Mucosa of stomach (tissue), 1 donor: ENCODE results near the gene LMO1.

Experiments used
- H3K27me3 ChIP-seq: one replicate; pipeline ENCODE4 v1.7.0; 2013; ENCODE audit warnings: mild to moderate bottlenecking, low read length; ENCODE audit not compliant: control insufficient read depth, insufficient read depth
- H3K36me3 ChIP-seq: one replicate; pipeline ENCODE4 v1.7.0; 2013; ENCODE audit warnings: low read length; ENCODE audit not compliant: control insufficient read depth, insufficient read depth
- H3K4me1 ChIP-seq: one replicate; pipeline ENCODE4 v1.7.0; 2013; ENCODE audit warnings: mild to moderate bottlenecking, low read length; ENCODE audit not compliant: control insufficient read depth, insufficient read depth
- H3K4me3 ChIP-seq: one replicate; pipeline ENCODE4 v1.7.0; 2013; ENCODE audit warnings: low read length
- H3K9ac ChIP-seq: one replicate; pipeline ENCODE4 v1.7.0; 2013; ENCODE audit warnings: mild to moderate bottlenecking, low read length, moderate library complexity
- H3K9me3 ChIP-seq: one replicate; pipeline ENCODE4 v1.7.0; 2013; ENCODE audit warnings: mild to moderate bottlenecking, low read length, moderate library complexity; ENCODE audit not compliant: control insufficient read depth
- donor health status: Pancreatic carcinoma.

The LMO1 gene

GRCh38 chr11:8263769-8264410 is at the start of gene LMO1:
Gene LMO1 (minus strand): TSS chr11:8263878. CDS start chr11:8263362, 516 bp downstream.
- no peak within 1 kb of the TSS for H3K4me3 ChIP-seq
- H3K36me3 ChIP-seq, result no peaks in the 10 kb centered on the region
- H3K27me3 ChIP-seq, result peaks cover 90% of the 10 kb centered on the region
- H3K9me3 ChIP-seq, result no peaks in the 10 kb centered on the region
- H3K9ac ChIP-seq, result no peak within 1 kb of the TSS
- H3K4me1 ChIP-seq, result peaks cover 21% of the 10 kb centered on the region

DNA sequence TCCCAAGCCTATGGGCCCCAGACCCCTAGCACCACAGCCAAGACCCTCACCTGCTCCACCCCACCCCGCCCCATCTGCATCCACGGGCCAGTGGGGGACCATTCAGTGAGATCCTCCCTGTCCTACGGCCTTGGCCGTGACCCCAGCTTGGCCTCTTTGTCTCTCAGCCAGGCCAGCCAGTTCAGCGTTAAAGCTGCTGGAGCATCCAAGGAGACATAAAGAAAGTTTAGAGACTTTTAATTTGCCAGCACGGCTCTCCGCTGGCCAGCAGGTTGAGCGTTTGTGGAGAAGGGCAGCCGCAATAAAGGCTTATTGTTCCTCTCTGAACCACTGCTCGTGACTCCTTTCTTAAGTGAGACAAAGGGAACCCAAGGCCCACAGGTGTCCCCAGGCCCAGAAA is 49.3 kb upstream of the LMO1 start:
- Histone ChIP-seq H3K36me3 (no peaks in the 10 kb centered on the region), H3K27me3 (peaks cover 15% of the 10 kb centered on the region), H3K4me1 (no peaks in the 10 kb centered on the region), H3K4me3 (no peak overlapping the region), H3K9me3 (no peaks in the 10 kb centered on the region), H3K9ac (no peak overlapping the region)

DNA sequence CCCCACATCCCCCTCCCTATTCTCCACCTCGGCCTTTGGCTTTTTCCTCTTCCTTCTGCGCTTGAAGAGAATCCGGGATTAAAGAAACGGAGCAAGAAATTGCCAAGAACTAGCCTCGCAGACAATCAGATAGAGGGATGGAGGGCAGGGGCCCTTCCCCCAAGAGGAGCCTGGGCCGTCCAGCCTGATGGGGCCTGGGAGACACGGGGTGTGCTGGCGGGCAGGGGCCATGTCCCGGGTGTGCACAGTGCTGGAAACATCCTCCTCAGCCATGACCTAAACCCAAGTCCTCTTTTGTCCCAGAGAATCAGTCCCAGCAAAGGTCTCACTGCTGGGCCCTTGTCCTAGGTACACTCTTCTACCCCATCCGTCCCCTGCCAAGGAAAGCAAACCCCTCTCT is 47.7 kb upstream of the LMO1 start:
- Histone ChIP-seq H3K9me3 (no peaks in the 10 kb centered on the region), H3K36me3 (no peaks in the 10 kb centered on the region), H3K27me3 (peaks cover 15% of the 10 kb centered on the region), H3K4me1 (no peaks in the 10 kb centered on the region), H3K9ac (no peak overlapping the region), H3K4me3 (no peak overlapping the region)

DNA sequence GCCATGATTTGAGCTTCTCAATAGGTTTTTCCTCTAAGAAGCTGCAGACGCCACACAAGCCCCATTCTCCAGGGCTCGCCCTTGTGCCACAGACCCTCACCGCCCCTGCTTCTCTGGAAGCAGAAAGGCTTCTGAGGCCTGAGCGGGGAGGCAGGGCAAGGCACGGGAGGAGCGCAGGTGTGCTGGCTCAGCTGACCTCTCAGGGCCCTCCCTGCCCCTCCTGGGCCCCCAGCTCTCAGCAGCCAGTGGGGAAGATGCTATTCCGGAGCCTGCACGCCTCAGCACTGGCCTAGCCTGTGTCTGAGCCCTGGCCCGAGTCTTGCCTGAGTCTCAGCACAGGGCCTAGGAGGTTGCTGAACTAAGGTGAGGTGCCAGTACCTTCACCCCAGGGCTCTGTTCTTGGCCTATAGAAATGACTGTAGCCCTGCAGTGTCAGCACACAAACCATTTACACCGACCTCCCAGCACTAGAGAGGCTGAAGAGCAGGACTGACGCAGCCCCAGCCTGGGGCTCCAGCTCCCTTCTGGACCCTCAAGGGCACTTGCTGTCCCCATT is 47.1 kb upstream of the LMO1 start:
- Histone ChIP-seq H3K4me3 (no peak overlapping the region), H3K9me3 (no peaks in the 10 kb centered on the region), H3K4me1 (no peaks in the 10 kb centered on the region), H3K36me3 (no peaks in the 10 kb centered on the region), H3K9ac (no peak overlapping the region), H3K27me3 (peaks cover 15% of the 10 kb centered on the region)

DNA sequence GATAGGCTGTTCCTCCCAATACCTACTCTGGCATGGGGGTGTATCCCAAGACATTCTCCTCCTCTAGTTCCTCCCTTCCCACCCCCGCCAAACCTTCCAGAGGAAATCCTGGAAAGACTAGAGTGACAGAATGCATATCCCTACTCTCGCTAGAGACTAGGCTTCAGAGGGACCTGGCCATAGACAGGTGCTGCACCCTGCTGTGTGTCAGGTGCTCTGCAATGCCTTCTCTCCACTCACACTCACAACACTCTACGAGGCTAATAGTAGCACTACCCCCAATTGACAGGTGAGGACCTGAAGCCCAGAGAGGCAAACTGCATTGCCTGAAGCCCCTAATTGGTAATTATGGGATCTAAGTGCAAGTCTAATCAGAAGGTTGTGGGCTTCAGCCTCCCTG is 46.2 kb upstream of the LMO1 start:
- Histone ChIP-seq H3K4me1 (no peaks in the 10 kb centered on the region), H3K36me3 (no peaks in the 10 kb centered on the region), H3K9ac (no peak overlapping the region), H3K9me3 (no peaks in the 10 kb centered on the region), H3K4me3 (no peak overlapping the region), H3K27me3 (peaks cover 12% of the 10 kb centered on the region)

DNA sequence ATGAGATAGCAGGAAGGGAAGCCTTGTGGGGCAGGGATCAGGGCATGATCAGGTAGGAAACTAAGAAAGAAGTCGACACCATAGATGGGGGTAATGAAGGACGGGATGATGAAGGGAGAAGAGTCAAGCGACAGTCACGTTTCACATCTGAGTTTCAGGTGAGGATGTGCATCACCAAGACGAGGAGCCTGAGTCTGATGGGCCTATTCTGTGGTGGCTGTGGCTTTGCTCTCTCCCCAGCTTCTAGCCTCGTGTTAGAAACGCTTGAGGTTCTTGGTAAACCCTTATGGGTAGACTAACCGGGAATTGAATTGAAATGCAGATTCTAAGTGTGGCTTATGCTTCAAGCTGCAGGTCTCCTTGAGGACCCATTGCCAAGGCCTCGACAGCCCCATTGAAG is 45.6 kb upstream of the LMO1 start:
- Histone ChIP-seq H3K9ac (no peak overlapping the region), H3K4me3 (no peak overlapping the region), H3K27me3 (peaks cover 9% of the 10 kb centered on the region), H3K9me3 (no peaks in the 10 kb centered on the region), H3K4me1 (no peaks in the 10 kb centered on the region), H3K36me3 (no peaks in the 10 kb centered on the region)

DNA sequence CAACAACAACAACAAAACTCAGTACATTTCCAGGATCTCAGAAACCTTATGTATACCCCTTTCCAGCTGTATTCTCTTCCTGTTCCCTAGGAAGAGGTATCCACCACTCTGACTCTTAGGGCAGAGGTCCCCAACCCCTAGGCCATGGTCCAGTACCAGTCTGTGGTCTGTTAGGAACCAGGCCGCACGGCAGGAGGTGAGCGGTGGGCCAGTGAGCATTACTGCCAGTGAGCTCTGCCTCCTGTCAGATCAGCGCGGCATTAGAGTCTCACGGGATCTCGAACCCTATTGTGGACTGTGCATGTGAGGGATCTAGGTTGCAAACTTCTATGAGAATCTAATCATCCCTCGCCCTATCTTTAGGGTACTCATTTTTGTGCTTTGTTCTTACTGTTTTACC is 43.9 kb upstream of the LMO1 start:
- Histone ChIP-seq H3K9ac (no peak overlapping the region), H3K9me3 (no peaks in the 10 kb centered on the region), H3K4me1 (no peaks in the 10 kb centered on the region), H3K27me3 (peaks cover 5% of the 10 kb centered on the region), H3K4me3 (no peak overlapping the region), H3K36me3 (no peaks in the 10 kb centered on the region)

DNA sequence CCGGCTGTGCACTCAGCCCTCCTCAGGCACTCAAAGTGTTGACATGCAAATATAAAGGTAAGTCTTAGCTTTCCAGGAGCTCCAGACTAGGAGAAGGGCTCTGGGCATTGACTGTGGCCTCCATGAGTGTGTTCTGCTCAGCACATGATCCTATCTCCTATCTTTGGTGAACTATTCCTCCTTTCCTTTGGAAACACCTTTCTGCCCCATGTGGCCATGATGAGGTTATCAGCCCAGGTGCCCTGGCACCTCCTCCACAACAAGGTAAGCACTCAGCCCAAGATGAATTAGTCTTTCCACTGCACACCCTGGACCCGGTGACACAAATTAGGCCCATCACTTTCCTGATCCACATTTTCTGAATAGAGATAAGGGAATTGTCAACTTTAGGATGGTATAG is 37.9 kb upstream of the LMO1 start:
- Histone ChIP-seq H3K4me1 (no peaks in the 10 kb centered on the region), H3K9ac (no peak overlapping the region), H3K36me3 (no peaks in the 10 kb centered on the region), H3K9me3 (no peaks in the 10 kb centered on the region), H3K4me3 (no peak overlapping the region), H3K27me3 (no peaks in the 10 kb centered on the region)

DNA sequence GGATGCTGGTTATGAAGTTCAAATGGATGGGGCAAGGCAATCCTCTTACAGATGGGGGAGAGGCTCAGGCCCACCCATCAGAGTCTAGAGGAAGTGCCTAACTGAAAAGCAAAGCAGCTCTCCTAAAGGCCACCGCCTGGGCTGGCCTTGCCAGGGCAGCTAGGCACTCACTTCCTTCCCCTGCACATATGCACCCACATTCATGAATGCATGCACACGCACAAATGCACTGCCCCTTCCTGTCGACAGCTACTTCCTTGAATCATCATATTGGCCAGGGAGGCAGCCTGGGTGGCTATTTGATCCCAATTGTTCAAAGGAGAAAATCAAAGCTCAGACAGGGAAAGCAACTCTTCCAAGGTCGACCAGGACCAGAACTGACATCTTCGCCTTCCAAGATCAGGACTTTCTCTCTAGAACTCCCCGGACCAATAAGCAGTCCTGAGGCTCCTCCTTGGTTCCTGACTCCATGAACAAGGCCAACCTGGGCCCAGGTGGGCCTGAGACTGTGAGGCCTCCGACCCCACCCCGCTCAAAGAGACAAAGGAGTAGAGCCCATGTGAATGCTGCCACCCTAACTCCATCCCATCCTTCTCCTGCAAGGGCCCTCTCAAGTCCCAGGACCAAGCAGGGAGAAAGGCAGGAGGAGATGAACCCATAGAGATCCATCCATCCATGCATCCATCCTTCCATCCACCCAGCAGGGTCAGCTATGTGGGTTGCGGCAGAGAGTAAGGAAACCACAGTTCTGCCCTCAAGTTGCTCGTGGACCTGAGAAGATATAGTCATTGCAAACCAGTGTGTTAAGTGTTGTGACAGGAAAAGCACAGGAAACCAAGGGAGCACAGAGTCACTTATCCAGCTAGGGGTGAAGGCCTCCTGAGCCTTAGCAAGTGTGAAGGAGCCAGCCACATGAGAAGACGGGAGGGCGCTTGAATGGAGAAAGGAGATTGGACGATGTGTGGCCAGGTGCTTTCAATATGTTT is 35.4 kb upstream of the LMO1 start:
- Histone ChIP-seq H3K4me1 (no peaks in the 10 kb centered on the region), H3K9me3 (no peaks in the 10 kb centered on the region), H3K9ac (no peak overlapping the region), H3K4me3 (no peak overlapping the region), H3K36me3 (no peaks in the 10 kb centered on the region), H3K27me3 (no peaks in the 10 kb centered on the region)

GRCh38 chr11:8297781-8298440 is 34.2 kb upstream of the LMO1 start:
- H3K9ac ChIP-seq, result no peak overlapping the region
- no peak overlapping the region for H3K4me3 ChIP-seq
- no peaks in the 10 kb centered on the region for H3K27me3 ChIP-seq
- no peaks in the 10 kb centered on the region for H3K36me3 ChIP-seq
- no peaks in the 10 kb centered on the region for H3K4me1 ChIP-seq
- H3K9me3 ChIP-seq, result no peaks in the 10 kb centered on the region

DNA sequence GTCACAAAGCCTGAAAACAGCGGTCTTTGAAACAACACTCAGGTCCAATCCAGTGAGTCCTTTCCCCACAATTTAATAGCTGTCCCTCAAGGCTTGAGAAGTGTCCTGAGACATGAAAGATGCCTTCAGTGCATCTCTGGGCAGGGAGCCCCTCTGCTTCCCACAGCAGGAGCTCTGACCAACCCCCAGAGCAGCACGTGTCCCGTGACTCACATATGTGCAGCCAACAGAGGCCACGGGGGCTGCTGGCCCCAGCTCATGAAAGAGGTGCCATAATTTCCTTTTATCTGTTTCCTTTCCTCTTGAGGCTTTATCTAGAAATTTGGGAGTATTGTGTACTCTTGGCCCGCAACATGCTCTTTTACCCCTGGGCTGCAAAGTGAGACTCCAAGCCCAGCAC is 33.2 kb upstream of the LMO1 start:
- Histone ChIP-seq H3K36me3 (no peaks in the 10 kb centered on the region), H3K4me3 (no peak overlapping the region), H3K9me3 (no peaks in the 10 kb centered on the region), H3K9ac (no peak overlapping the region), H3K27me3 (no peaks in the 10 kb centered on the region), H3K4me1 (no peaks in the 10 kb centered on the region)
